ENCODE results near the gene CIITA. TPM values are rescaled to one million over a fixed set of nuclear protein-coding genes. Genes with fewer than 3 reads are reported as not detected.

The CIITA gene
- total and polyA plus RNA-seq, 10 of the 15 experiments (the other 5 are each of a cell fraction or from before 2014, with no cell fraction given), result 11.5 to 145 (median 49.7) TPM

GRCh38 chr16:10847176-10847575 is 29.8 kb upstream of the CIITA start (continued):
- no peak for TF ChIP-seq BCLAF1 (IDR thresholded peaks at IDR 0.05)

DNA sequence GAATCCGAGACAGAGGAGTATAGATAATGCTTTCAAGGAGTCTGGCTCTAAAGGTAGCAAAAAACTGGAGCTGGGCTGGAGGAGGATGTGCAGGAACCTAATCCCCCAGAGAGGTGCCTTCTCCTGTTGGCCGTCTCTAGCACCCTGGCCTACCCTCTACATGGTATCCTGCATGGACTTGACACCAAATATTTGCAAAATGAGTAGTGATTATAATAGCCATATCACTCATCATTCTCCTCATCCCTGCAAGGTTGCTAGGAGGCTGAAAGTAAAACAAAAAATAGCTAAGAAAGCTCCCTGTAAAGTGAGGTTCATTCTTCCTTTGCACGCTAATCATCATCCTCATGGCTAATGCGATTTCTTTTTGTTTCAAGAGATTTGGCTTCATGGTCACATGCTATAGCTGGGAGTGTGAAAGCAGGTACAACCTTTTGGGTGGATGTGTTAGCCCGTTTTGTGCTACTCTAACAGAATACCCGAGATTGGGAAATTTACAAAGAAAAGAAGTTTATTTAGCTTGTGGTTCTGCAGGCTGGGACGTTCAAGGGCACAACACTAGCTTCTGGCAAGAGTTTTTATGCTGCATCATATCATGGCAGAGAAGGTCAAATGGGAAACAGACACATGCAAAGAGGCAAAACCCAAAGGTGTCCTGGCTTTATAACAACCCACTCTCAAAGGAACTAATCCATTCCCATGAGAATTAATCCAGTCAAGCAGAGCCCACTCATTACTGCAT is 27.1 kb upstream of the CIITA start:
- no peaks in the 10 kb centered on the region for H3K27me3 ChIP-seq (replicated peaks in 1 of 2; ENCODE audit: control insufficient read depth in 2 of 2, insufficient read depth in 2 of 2, low read length in 1 of 2)
- in situ Hi-C loops (cut with MboI) (no loop called here), intact Hi-C loops (cut with micrococcal nuclease; ENCODE audit: unreplicated experiment) (no loop called here)
- H3K4me2 ChIP-seq (ENCODE audit: control insufficient read depth, insufficient read depth), result no peak overlapping the region
- ChIA-PET CTCF (interaction anchor here (1.6 kb wide), 1 partner anchor 97 kb away, joined by 3 read pairs; no protein-coding TSS in a partner anchor), RAD21 (ENCODE audit: unreplicated experiment) (interaction anchor here (0.7 to 1.3 kb wide), 2 partner anchors 19 to 112 kb away, joined by 3 read pairs; no protein-coding TSS in a partner anchor), SMC1A (ENCODE audit: uncharacterized antibody, unreplicated experiment) (interaction anchor here (0.6 to 1.5 kb wide), 6 partner anchors 10 to 1723 kb away, joined by 4 to 6 read pairs (median 4); no protein-coding TSS in a partner anchor), POLR2A (interaction anchor here (0.7 to 1.5 kb wide), 3 partner anchors 13 to 560 kb away, joined by 3 to 7 read pairs (median 5); no protein-coding TSS in a partner anchor)
- no peak for FAIRE-seq
- H3K9ac ChIP-seq (ENCODE audit: control insufficient read depth, insufficient read depth, low read length), result no peak overlapping the region
- no peaks in the 10 kb centered on the region for H3K9me3 ChIP-seq (replicated peaks; ENCODE audit: control insufficient read depth, insufficient read depth, low read length)
- DNase-seq (ENCODE audit: low read depth, low spot score), result no peak
- no peaks in the 10 kb centered on the region for H4K20me1 ChIP-seq (ENCODE audit: control insufficient read depth, insufficient read depth)
- no peaks in the 10 kb centered on the region for H3K36me3 ChIP-seq (ENCODE audit: control insufficient read depth in 2 of 2, insufficient read depth in 2 of 2, low read length in 1 of 2)
- H2AFZ ChIP-seq (ENCODE audit: control insufficient read depth, low read depth, low read length), result no peak overlapping the region
- no TSS peak for BruUV-seq (replicated peaks)
- H3K4me1 ChIP-seq (ENCODE audit: control insufficient read depth, insufficient read depth, low read length), result peaks cover 14% of the 10 kb centered on the region; the same call in 1 of the 2 replicates
- no peak overlapping the region for H3K27ac ChIP-seq (ENCODE audit: control insufficient read depth, insufficient read depth)
- H3K79me2 ChIP-seq (ENCODE audit: control insufficient read depth, insufficient read depth, low read length), result no peaks in the 10 kb centered on the region
- H3K4me3 ChIP-seq, result no peak overlapping the region
- 41% methylated on average over 7 of the region's 7 CpGs for whole genome bisulfite sequencing (ENCODE audit: insufficient coverage, insufficient replicate concordance, low lambda C conversion rate, missing lambda C conversion rate)
- no peak for ATAC-seq
- no peak for TF ChIP-seq FOXM1 (IDR thresholded peaks at IDR 0.05; ENCODE audit: low read depth, low read length)
- TF ChIP-seq ATF2 (IDR thresholded peaks at IDR 0.05; ENCODE audit: low read length), result no peak
- TF ChIP-seq, protein P1, sequence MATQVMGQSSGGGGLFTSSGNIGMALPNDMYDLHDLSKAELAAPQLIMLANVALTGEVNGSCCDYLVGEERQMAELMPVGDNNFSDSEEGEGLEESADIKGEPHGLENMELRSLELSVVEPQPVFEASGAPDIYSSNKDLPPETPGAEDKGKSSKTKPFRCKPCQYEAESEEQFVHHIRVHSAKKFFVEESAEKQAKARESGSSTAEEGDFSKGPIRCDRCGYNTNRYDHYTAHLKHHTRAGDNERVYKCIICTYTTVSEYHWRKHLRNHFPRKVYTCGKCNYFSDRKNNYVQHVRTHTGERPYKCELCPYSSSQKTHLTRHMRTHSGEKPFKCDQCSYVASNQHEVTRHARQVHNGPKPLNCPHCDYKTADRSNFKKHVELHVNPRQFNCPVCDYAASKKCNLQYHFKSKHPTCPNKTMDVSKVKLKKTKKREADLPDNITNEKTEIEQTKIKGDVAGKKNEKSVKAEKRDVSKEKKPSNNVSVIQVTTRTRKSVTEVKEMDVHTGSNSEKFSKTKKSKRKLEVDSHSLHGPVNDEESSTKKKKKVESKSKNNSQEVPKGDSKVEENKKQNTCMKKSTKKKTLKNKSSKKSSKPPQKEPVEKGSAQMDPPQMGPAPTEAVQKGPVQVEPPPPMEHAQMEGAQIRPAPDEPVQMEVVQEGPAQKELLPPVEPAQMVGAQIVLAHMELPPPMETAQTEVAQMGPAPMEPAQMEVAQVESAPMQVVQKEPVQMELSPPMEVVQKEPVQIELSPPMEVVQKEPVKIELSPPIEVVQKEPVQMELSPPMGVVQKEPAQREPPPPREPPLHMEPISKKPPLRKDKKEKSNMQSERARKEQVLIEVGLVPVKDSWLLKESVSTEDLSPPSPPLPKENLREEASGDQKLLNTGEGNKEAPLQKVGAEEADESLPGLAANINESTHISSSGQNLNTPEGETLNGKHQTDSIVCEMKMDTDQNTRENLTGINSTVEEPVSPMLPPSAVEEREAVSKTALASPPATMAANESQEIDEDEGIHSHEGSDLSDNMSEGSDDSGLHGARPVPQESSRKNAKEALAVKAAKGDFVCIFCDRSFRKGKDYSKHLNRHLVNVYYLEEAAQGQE (IDR thresholded peaks at IDR 0.05; ENCODE audit: low read depth, low read length), result no peak
- TF ChIP-seq ZNF622 (IDR thresholded peaks at IDR 0.05), result no peak
- TF ChIP-seq TAF1 (IDR thresholded peaks at IDR 0.05; ENCODE audit: borderline replicate concordance, low read depth, low read length), result no peak
- no peak for TF ChIP-seq NR2C2 (IDR thresholded peaks at IDR 0.05; ENCODE audit: borderline replicate concordance, control insufficient read depth, insufficient read length, low read depth)
- TF ChIP-seq ESRRA (IDR thresholded peaks at IDR 0.05; ENCODE audit: low read length), result no peak
- no peak for TF ChIP-seq EGR1 (IDR thresholded peaks at IDR 0.05; ENCODE audit: borderline replicate concordance in 1 of 2, low read depth in 2 of 2, low read length in 2 of 2)
- TF ChIP-seq NFXL1 (IDR thresholded peaks at IDR 0.05; ENCODE audit: borderline replicate concordance), result no peak
- TF ChIP-seq HDGF (IDR thresholded peaks at IDR 0.05), result no peak
- TF ChIP-seq DPF2 (IDR thresholded peaks at IDR 0.05), result no peak
- TF ChIP-seq GATAD2B (conservative IDR thresholded peaks at IDR 0.05; ENCODE audit: low read depth), result no peak
- no peak for TF ChIP-seq PAX8 (IDR thresholded peaks at IDR 0.05)
- no peak for TF ChIP-seq RAD51 (IDR thresholded peaks at IDR 0.05)
